Measurements from ENCODE around the gene NSA2. TPM values are rescaled to one million over a fixed set of nuclear protein-coding genes. Genes with fewer than 3 reads are reported as not detected.

NSA2 gene
- total RNA-seq (2011; cell fraction: chromatin; rRNA removed; ENCODE audit: low replicate concordance), result 14.8 and 46.0 TPM in 2 replicates
- total RNA-seq (2011; cell fraction: nucleolus; rRNA removed), result 10.8 and 12.2 TPM in 2 replicates
- total RNA-seq (2011; cell fraction: nucleoplasm; rRNA removed), result 22.1 and 23.6 TPM in 2 replicates
- 159 and 238 TPM in 2 replicates for total RNA-seq (2014; rRNA removed)
- 183 and 199 TPM in 2 replicates for total RNA-seq (2014; rRNA removed; fragmentation: Illumina TruSeq; extraction: Trizol)
- total RNA-seq (2015; rRNA removed; fragmentation: Illumina TruSeq; extraction: Trizol), result 200 and 220 TPM in 2 replicates
- 77.8 and 88.5 TPM in 2 replicates for total RNA-seq (2021)
- polyA plus RNA-seq (2011; rRNA removed), result 64.9 and 80.5 TPM in 2 replicates
- 7.5 and 23.4 TPM in 2 replicates for polyA plus RNA-seq (2011; cell fraction: cytosol; rRNA removed)
- polyA plus RNA-seq (2011; cell fraction: nucleus; rRNA removed), result 11.5 and 15.7 TPM in 2 replicates
- 62.1 and 91.9 TPM in 2 replicates for polyA plus RNA-seq (2012)
- polyA plus RNA-seq (2014; fragmentation: Illumina TruSeq; extraction: Trizol), result 167 and 246 TPM in 2 replicates
- 10 to 100 TPM; 60.2 to 67.6 TPM for polyA plus RNA-seq (2014; fragmentation: Nextera tagmentation; extraction: Ambion mirVana)
- polyA plus RNA-seq (2014; rRNA removed), result 212 and 245 TPM in 2 replicates
- polyA minus RNA-seq (2011; rRNA and poly(A)+ RNA removed), result 46.7 and 46.8 TPM in 2 replicates
- 32.4 and 35.2 TPM in 2 replicates for polyA minus RNA-seq (2011; cell fraction: cytosol; rRNA and poly(A)+ RNA removed)
- 7.8 and 24.8 TPM in 2 replicates for polyA minus RNA-seq (2011; cell fraction: nucleus; rRNA and poly(A)+ RNA removed)
- Bru-seq, nascent RNA, result percentile 90 among the genes with signal in this experiment
- percentile 85 among the genes with signal in this experiment for BruChase-seq, experiment 1, labeled RNA remaining after a 2-hour chase
- BruChase-seq, experiment 2, labeled RNA remaining after a 6-hour chase, result percentile 86 among the genes with signal in this experiment
- long read RNA-seq, experiment 1, full-length matches to known transcripts, result 66 of 98 reads
- long read RNA-seq, experiment 1, partial matches to known transcripts, result 30 of 98 reads
- long read RNA-seq, experiment 1, other reads (novel, unspliced or antisense), result 2 of 98 reads
- long read RNA-seq, experiment 2, full-length matches to known transcripts, result 181 of 236 reads
- long read RNA-seq, experiment 2, partial matches to known transcripts, result 42 of 236 reads
- long read RNA-seq, experiment 2, other reads (novel, unspliced or antisense), result 13 of 236 reads
- long read RNA-seq, experiment 3, full-length matches to known transcripts, result 20 of 43 reads
- long read RNA-seq, experiment 3, partial matches to known transcripts, result 23 of 43 reads
- long read RNA-seq, experiment 3, other reads (novel, unspliced or antisense), result 0 of 43 reads

- POLR2A ChIA-PET, result interaction anchor here (1.0 to 1.5 kb wide), 2 partner anchors 12 to 34 kb away, joined by 3 to 5 read pairs; no protein-coding TSS in a partner anchor
- Histone ChIP-seq H3K4me3 (peak within 1 kb of the TSS; percentile 87), H3K4me1 (replicated peaks in 1 of 2; ENCODE audit: control insufficient read depth in 2 of 2, insufficient read depth in 2 of 2, low read length in 2 of 2) (peaks cover 8 to 12% of the 10 kb centered on the region in 2 experiments; a peak in 4 of 5 replicates), H3K27ac (ENCODE audit: extremely low read depth, low read depth, low read length) (peak within 1 kb of the TSS; percentile 83), H3K4me2 (ENCODE audit: insufficient read depth, low read length) (peak within 1 kb of the TSS; percentile 93), H3K9ac (ENCODE audit: insufficient read depth in 1 of 2, low read depth in 2 of 2, low read length in 2 of 2) (peak within 1 kb of the TSS; percentile 85 to 98), H2AFZ (ENCODE audit: low read depth, low read length) (peak within 1 kb of the TSS; percentile 98), H3K27me3 (ENCODE audit: control insufficient read depth in 2 of 2, insufficient read depth in 2 of 2, low read length in 2 of 2) (no peaks in the 10 kb centered on the region), H3K9me1 (ENCODE audit: control insufficient read depth, insufficient read depth, low read length) (no peaks in the 10 kb centered on the region), H3K79me2 (ENCODE audit: control insufficient read depth, insufficient read depth, low read length) (peaks cover 55% of the 10 kb centered on the region), H3K9me3 (replicated peaks; ENCODE audit: control insufficient read depth, insufficient read depth, low read depth, low read length) (no peaks in the 10 kb centered on the region), H3K36me3 (ENCODE audit: control insufficient read depth, insufficient read depth, low read length) (peaks cover 65% of the 10 kb centered on the region), H4K20me1 (replicated peaks; ENCODE audit: control insufficient read depth, insufficient read depth, low read length) (peaks cover 6% of the 10 kb centered on the region; the same call in 1 of the 2 replicates)
- intact Hi-C loops (cut with micrococcal nuclease), result loop anchor here (1.0 to 5.0 kb wide), 2 partner anchors 136 to 150 kb away; no protein-coding TSS in a partner anchor
- CTCF ChIA-PET (ENCODE audit: low intra/inter-chr PET ratio), result interaction anchor here (1.9 kb wide), 1 partner anchor 153 kb away, joined by 6 read pairs; no protein-coding TSS in a partner anchor
- in situ Hi-C loops (cut with MboI), result no loop called here
- ATAC-seq, result peak; percentile 93
- FAIRE-seq, result peak; percentile 89
- WGBS (ENCODE audit: insufficient coverage, low coverage, missing lambda C conversion rate), result under 1% methylated on average over 50 of the region's 54 CpGs
- no TSS peak for BruUV-seq (replicated peaks)
- peak; percentile 71 to 95 (median 76) for DNase-seq (ENCODE audit: extremely low read depth in 1 of 4, low spot score in 3 of 4)
- TF ChIP-seq SIN3A (IDR thresholded peaks at IDR 0.05; ENCODE audit: borderline replicate concordance in 2 of 2, control insufficient read depth in 1 of 2, low read depth in 2 of 2, low read length in 2 of 2), result peak; percentile 66 to 88; a peak in 2 of 4 replicates
- no peak for TF ChIP-seq NFXL1 (CRISPR knock-in tag; IDR thresholded peaks at IDR 0.05)
- TF ChIP-seq TAF9B (IDR thresholded peaks at IDR 0.05; ENCODE audit: partially characterized antibody), result peak; percentile 71
- 0 out of 2 replicates have a peak, but pooled peaks have one; percentile 41 for TF ChIP-seq MXI1 (IDR thresholded peaks at IDR 0.05; ENCODE audit: low read depth, low read length)
- no peak for TF ChIP-seq BDP1 (IDR thresholded peaks at IDR 0.05; ENCODE audit: insufficient read depth, insufficient read length)
- peak; percentile 77 for TF ChIP-seq TAF1 (IDR thresholded peaks at IDR 0.05; ENCODE audit: control insufficient read depth, extremely low read depth, insufficient read depth, low read length, severe bottlenecking)
- 0 out of 2 replicates have a peak, but pooled peaks have one; percentile 20 for TF ChIP-seq TRIM28 (IDR thresholded peaks at IDR 0.05)
- TF ChIP-seq CBX3 (IDR thresholded peaks at IDR 0.05; ENCODE audit: borderline replicate concordance in 1 of 2, low read length in 2 of 2), result peak in 1 of 2 experiments; percentile 87; a peak in 2 of 3 replicates
- TF ChIP-seq EGR1 (conservative IDR thresholded peaks at IDR 0.05), result peak; percentile 56
- TF ChIP-seq NEUROD1 (IDR thresholded peaks at IDR 0.05; ENCODE audit: borderline replicate concordance, low read depth, low read length, partially characterized antibody), result peak; percentile 95
- peak in 1 of 2 experiments; percentile 96; a peak in 2 of 4 replicates for TF ChIP-seq BCLAF1 (IDR thresholded peaks at IDR 0.05; ENCODE audit: borderline replicate concordance in 1 of 2, control insufficient read depth in 1 of 2, low read depth in 2 of 2, low read length in 1 of 2)
Measured at GRCh38 chr5:74766849-74767578, at the start of gene NSA2, which contains the start of gene GFM2. Gene NSA2 (plus strand): TSS chr5:74767249. CDS start chr5:74767361, 112 bp downstream. Gene GFM2 (minus strand): TSS chr5:74767117. CDS start chr5:74763742, 3,375 bp downstream.

All from K562 (cell line).